ENCODE measurements around the gene ZNF195.
A peak's percentile ranks its signal among the peaks of the same experiment; 100 is the strongest.
"Not testable (repeated sequence)": the region's sequence is repeated elsewhere in the genome, so short reads cannot be mapped to it uniquely, and the experiment has no call there.

The ZNF195 gene

DNA sequence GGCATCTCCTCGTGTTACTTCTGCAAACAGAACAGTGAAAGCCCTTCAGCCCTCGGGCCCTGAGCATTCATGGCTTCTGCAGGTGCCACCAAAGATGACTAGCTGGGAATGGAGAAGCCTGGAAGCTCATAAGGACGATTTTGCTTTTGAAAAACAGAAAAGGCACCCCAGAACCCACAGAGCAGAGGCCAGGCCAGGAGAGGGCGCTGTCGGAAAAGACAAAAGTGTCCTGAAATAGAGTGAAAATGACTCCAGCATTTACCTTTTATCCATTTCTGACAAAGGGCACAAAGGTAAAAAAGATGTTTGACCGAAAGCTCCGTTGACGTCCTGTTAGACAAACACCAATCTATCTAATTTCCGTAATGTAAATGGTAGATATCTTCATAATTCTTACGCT, 37.6 kb downstream of the ZNF195 start:
- DNase-seq (ENCODE audit: extremely low spot score) = peak; percentile 55

DNA sequence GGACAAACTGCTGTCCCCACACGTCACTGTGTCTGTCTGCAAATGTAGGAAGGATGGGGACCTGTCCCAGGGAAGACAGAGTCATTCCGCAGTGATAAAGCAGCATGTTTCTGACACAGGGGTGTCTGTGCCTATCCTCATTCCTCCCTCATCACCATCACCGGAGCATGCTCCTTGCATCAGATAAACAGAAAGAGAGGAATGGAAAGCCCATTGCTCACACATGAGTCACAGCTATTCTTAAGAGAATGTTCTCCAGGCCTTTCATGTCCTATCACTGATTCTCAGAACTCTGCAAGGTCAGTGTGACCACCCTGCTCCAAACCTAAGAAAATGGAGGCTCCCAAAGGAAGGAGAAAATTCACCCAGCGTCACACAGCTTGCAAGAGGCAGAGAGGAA, 38.9 kb downstream of the ZNF195 start:
- POLR2A ChIA-PET = no interaction called here
- no peak for DNase-seq (ENCODE audit: extremely low spot score)
- CTCF ChIA-PET = interaction anchor here (1.2 to 4.3 kb wide), 6 partner anchors 10 to 303 kb away, joined by 4 to 65 read pairs (median 6); no protein-coding TSS in a partner anchor
- TF ChIP-seq, protein P1, sequence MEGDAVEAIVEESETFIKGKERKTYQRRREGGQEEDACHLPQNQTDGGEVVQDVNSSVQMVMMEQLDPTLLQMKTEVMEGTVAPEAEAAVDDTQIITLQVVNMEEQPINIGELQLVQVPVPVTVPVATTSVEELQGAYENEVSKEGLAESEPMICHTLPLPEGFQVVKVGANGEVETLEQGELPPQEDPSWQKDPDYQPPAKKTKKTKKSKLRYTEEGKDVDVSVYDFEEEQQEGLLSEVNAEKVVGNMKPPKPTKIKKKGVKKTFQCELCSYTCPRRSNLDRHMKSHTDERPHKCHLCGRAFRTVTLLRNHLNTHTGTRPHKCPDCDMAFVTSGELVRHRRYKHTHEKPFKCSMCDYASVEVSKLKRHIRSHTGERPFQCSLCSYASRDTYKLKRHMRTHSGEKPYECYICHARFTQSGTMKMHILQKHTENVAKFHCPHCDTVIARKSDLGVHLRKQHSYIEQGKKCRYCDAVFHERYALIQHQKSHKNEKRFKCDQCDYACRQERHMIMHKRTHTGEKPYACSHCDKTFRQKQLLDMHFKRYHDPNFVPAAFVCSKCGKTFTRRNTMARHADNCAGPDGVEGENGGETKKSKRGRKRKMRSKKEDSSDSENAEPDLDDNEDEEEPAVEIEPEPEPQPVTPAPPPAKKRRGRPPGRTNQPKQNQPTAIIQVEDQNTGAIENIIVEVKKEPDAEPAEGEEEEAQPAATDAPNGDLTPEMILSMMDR (IDR thresholded peaks at IDR 0.05; ENCODE audit: control extremely low read depth, extremely low read depth, low read depth, missing control alignments) = no peak

More for the DNA sequence above, 37.6 kb downstream of the ZNF195 start:
- CTCF ChIA-PET = interaction anchor here (0.6 to 4.3 kb wide), 20 partner anchors 8 to 412 kb away, joined by 3 to 65 read pairs (median 4); partner anchors contain the start of genes PHLDA2 and ZNF195
- POLR2A ChIA-PET = no interaction called here
- TF ChIP-seq, protein P1 (IDR thresholded peaks at IDR 0.05; ENCODE audit: control extremely low read depth, extremely low read depth, low read depth, missing control alignments) = peak; percentile 77

DNA sequence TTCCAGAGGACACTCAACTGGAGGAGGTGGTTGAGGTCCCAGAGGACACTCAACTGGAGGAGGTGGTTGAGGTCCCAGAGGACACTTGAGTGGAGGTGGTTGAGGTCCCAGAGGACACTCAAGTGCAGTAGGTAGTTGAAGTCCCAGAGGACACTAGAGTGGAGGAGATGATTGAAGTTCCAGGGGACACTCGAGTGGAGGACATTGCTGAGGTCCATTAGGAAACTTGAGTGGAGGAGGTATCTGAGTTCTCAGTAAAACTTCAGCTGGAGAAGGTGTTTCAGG, 39.7 kb downstream of the ZNF195 start:
- ChIA-PET POLR2A (no interaction called here), CTCF (interaction anchor here (4.3 kb wide), 1 partner anchor 68 kb away, joined by 65 read pairs; no protein-coding TSS in a partner anchor)
- TF ChIP-seq, protein P1 (IDR thresholded peaks at IDR 0.05; ENCODE audit: control extremely low read depth, extremely low read depth, low read depth, missing control alignments) = no peak
- DNase-seq (ENCODE audit: extremely low spot score) = no peak

DNA sequence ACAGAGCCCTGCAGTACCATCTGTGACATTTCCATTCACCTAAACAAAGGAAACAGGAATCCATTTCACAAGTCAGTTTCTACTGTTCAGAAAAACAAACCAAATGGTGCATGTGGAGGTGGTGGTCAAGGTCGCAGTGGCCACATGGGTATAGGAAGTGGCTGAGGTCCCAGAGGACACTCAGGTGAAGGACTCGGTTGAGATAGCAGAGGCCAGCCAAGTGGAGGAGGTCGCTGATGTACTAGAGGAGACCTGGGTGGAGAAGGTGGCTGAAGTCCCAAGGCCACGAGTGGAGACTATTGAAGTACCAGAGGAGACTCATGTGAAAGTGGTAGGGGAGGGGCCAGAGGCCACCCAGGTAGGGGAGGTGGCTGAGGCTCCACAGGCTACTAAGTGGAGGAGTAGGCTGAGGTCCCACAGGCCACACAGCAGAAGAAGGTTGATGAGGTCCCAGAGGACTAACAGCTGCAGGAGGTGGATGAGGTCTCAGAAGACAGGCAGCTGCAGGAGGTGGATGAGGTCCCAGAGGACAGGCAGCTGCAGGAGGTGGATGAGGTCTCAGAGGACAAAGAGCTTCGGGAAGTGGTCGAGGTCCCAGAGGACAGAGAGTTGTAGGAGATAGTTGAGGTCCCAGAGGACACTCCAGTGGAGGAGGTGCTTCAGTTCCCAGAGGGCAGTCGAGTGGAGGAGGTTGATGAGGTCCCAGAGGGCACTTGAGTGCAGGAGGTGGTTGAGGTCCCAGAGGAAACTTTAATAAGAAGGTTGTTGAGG, 40.2 kb downstream of the ZNF195 start:
- ChIA-PET POLR2A (no interaction called here), CTCF (interaction anchor here (4.3 kb wide), 1 partner anchor 69 kb away, joined by 65 read pairs; no protein-coding TSS in a partner anchor)
- no peak for DNase-seq (ENCODE audit: extremely low spot score)
- TF ChIP-seq, protein P1 (IDR thresholded peaks at IDR 0.05; ENCODE audit: control extremely low read depth, extremely low read depth, low read depth, missing control alignments) = no peak

DNA sequence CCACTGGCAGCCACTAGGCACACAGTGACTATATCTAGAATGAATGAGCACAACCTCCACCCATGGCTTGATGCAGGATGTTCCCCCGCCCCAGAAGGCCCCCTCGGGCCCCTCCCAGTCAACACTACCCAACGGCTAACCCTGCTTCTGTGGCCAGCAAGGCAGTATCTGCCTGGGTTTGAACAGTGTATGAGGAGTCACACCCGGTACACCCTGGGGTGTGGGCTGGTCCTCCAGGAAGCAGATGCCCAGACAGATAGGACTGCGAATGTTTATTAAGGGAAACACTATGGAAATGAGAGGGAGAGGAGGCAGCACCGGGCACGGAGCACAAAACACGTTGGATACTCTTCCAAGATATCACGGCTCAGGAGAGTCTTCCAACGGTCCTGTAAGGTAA, 42.5 kb downstream of the ZNF195 start:
- POLR2A ChIA-PET = not testable (repeated sequence)
- CTCF ChIA-PET = interaction anchor here (1.0 kb wide), 1 partner anchor 72 kb away, joined by 3 read pairs; no protein-coding TSS in a partner anchor

DNA sequence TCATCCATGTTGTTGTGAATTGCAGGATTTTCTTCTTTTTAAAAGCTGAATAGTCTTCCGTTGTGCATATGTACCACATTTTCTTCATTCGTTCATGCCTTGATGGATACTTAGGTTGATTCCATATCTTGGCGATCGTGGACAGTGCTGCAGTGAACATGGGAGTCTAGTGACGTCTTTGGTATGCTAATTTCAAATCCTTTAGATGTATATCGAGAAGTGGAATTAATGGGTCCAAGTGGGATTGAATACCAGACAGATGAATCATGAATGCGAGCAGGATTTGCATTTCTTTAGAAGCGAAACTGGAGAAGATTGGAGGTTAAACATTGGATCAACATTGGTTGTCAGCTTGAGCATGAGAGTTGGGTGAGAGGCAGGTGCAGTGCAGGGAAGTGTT, 45.8 kb downstream of the ZNF195 start:
- CTCF ChIA-PET; POLR2A ChIA-PET; DNase-seq (ENCODE audit: extremely low spot score): not testable (repeated sequence)

More for the DNA sequence above, 42.5 kb downstream of the ZNF195 start:
- DNase-seq (ENCODE audit: extremely low spot score) = not testable (repeated sequence)

DNA sequence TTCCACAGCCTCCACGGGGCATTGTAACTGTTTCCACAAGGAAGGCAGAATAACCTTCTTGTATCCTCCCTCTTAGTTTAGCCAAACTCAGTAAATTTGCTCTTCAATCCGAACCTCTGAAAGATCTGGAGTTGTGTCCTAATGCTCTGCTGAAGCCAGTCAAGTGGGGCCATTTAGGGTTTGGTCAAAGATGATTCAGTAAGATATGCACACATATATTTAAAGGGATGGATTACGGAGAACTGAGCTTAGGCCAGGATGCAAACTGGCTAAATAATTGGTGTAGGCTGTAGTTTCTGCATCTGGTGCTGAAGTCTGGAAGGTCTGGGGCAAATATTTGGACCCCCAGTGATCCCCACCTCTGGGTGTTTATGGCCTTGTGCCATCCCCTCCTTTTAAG, 47.9 kb downstream of the ZNF195 start:
- POLR2A ChIA-PET; CTCF ChIA-PET; DNase-seq (ENCODE audit: extremely low spot score): not testable (repeated sequence)

DNA sequence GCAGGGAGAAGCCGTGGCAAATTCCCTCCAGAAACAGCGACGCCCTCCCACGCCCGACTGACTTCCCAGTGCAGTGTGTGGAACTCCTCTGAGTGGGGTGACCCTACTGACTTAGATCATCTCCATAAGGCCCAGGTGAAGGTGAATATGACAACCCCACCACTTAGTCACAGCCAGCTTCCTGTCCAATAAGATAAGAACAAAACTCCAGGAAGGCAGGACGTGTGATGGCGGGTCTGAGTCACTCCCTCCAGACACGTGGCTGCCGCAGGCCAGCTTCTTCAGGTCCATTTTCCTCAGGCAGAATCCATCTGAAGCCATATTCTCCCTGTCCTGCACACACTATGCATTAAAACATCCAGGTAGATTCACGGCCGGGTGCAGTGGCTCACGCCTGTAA, 48.9 kb downstream of the ZNF195 start:
- DNase-seq (ENCODE audit: extremely low spot score); CTCF ChIA-PET; POLR2A ChIA-PET: not testable (repeated sequence)

DNA sequence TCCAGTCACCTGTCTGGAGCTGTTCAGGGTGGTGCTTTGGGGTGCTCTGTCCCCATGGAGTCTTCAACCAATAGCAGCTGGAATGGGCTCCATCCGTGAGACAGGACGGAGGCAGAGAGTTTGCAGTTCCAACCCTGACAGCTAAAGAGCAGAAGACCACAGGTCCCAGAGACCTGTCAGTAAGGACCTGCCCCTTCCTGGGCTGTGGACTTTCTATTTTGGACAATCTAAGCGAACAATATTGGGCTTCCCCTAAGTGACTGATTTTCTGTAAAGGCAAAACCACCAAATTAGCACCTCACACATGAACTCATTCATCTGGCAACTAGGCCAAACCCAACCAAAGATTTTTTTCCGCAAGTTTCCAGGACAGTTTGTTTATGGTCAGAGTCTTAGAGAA, 50.4 kb downstream of the ZNF195 start:
- POLR2A ChIA-PET; CTCF ChIA-PET; DNase-seq (ENCODE audit: extremely low spot score): not testable (repeated sequence)

DNA sequence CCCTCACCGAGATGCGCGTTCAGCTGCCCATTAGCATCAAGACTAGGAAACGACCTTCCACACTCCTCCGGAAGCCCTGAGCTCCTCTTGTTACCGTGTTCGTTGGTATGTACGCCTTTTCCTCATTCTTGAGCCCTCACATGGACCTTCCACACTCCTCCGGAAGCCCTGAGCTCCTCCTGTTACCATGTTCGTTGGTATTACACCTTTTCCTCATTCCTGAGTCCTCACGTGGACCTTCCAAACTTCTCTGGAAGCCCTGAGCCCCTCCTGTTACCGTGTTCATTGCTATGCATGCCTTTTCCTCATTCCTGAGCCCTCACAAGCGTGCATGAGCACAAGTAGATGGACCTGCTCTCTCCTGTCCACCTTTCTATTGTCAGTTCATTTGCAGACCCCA, 52.5 kb downstream of the ZNF195 start:
- CTCF ChIA-PET; DNase-seq (ENCODE audit: extremely low spot score); POLR2A ChIA-PET: not testable (repeated sequence)

DNA sequence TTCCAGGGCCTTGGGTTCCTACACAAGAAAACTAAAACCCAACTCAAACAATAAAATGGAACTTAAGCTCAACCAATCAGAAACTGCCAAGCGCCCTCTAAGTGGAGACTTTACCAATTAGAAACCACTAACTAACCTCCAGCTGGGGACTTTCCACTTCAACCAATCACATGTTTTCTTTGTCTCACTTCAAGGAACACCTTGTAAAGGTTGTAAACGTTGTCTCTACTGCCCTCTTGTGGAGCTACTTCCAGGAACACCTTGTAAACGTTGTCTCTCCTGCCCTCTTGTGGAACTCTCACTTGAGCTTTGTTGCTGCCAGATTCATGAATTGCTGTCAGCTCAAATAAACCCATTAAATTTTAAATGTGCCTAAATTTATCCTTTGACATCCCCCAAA, 54.2 kb downstream of the ZNF195 start:
- DNase-seq (ENCODE audit: extremely low spot score); CTCF ChIA-PET; POLR2A ChIA-PET: not testable (repeated sequence)
